ENCODE data around the gene ITPR1.

Gene ITPR1

GRCh38 chr3:4540267-4540666 is 47.1 kb downstream of the ITPR1 start:
- Histone ChIP-seq H3K27me3 (ENCODE audit: insufficient read depth, poor library complexity, severe bottlenecking) (no peaks in the 10 kb centered on the region), H3K27ac (replicated peaks) (no peak overlapping the region), H3K4me3 (replicated peaks; ENCODE audit: insufficient read depth, low read length) (no peak overlapping the region)
- DNase-seq (ENCODE audit: low read depth in 1 of 2, low spot score in 1 of 2) = no peak
- TF ChIP-seq SPI1 (IDR thresholded peaks at IDR 0.05; ENCODE audit: borderline replicate concordance, low read depth) (no peak), CTCF (IDR thresholded peaks at IDR 0.05; ENCODE audit: insufficient read depth, low read length) (no peak), POLR2AphosphoS5 (IDR thresholded peaks at IDR 0.05; ENCODE audit: low read depth) (no peak)

GRCh38 chr3:4543110-4543509 is 50.0 kb downstream of the ITPR1 start:
- no peak for DNase-seq (ENCODE audit: low read depth in 1 of 2, low spot score in 1 of 2)
- H3K4me3 ChIP-seq (replicated peaks; ENCODE audit: insufficient read depth, low read length) = no peak overlapping the region
- no peak overlapping the region for H3K27ac ChIP-seq (replicated peaks)
- no peaks in the 10 kb centered on the region for H3K27me3 ChIP-seq (ENCODE audit: insufficient read depth, poor library complexity, severe bottlenecking)
- TF ChIP-seq CTCF (IDR thresholded peaks at IDR 0.05; ENCODE audit: insufficient read depth, low read length) = no peak

- TF ChIP-seq CTCF (IDR thresholded peaks at IDR 0.05; ENCODE audit: insufficient read depth, low read length) (no peak), REST (IDR thresholded peaks at IDR 0.05; ENCODE audit: insufficient replicate concordance, low read depth) (no peak), POLR2AphosphoS5 (IDR thresholded peaks at IDR 0.05; ENCODE audit: low read depth) (no peak), GABPA (IDR thresholded peaks at IDR 0.05; ENCODE audit: low read depth) (no peak), SPI1 (IDR thresholded peaks at IDR 0.05; ENCODE audit: borderline replicate concordance, low read depth) (no peak)
- Histone ChIP-seq H3K27me3 (ENCODE audit: insufficient read depth, poor library complexity, severe bottlenecking) (no peaks in the 10 kb centered on the region), H3K27ac (replicated peaks) (no peak overlapping the region), H3K4me3 (replicated peaks; ENCODE audit: insufficient read depth, low read length) (no peak overlapping the region)
- no peak for DNase-seq (ENCODE audit: low read depth in 1 of 2, low spot score in 1 of 2)
Measured at GRCh38 chr3:4546346-4547178, 53.4 kb downstream of the ITPR1 start.

GRCh38 chr3:4547799-4548198 is 54.7 kb downstream of the ITPR1 start:
- no peak overlapping the region for H3K27ac ChIP-seq (replicated peaks)
- H3K27me3 ChIP-seq (ENCODE audit: insufficient read depth, poor library complexity, severe bottlenecking) = no peaks in the 10 kb centered on the region
- TF ChIP-seq POLR2AphosphoS5 (IDR thresholded peaks at IDR 0.05; ENCODE audit: low read depth) (no peak), SPI1 (IDR thresholded peaks at IDR 0.05; ENCODE audit: borderline replicate concordance, low read depth) (no peak), GABPA (IDR thresholded peaks at IDR 0.05; ENCODE audit: low read depth) (no peak), CTCF (IDR thresholded peaks at IDR 0.05; ENCODE audit: insufficient read depth, low read length) (no peak), REST (IDR thresholded peaks at IDR 0.05; ENCODE audit: insufficient replicate concordance, low read depth) (no peak)
- no peak overlapping the region for H3K4me3 ChIP-seq (replicated peaks; ENCODE audit: insufficient read depth, low read length)
- no peak for DNase-seq (ENCODE audit: low read depth in 1 of 2, low spot score in 1 of 2)

All from HL-60 (cell line).